ENCODE results near the gene ZDHHC13. TPM values are rescaled to one million over a fixed set of nuclear protein-coding genes. Genes with fewer than 3 reads are reported as not detected.

The ZDHHC13 gene
- total and polyA plus RNA-seq, 9 of the 15 experiments (the other 6 are each of a cell fraction or from before 2014, with no cell fraction given): 4.7 to 18.6 (median 10.0) TPM

- TF ChIP-seq LEF1 (IDR thresholded peaks at IDR 0.05): no peak
- no peak for TF ChIP-seq SP1 (CRISPR knock-in tag; IDR thresholded peaks at IDR 0.05)
- no peak for TF ChIP-seq BCL6 (CRISPR knock-in tag; IDR thresholded peaks at IDR 0.05)
- no peak for TF ChIP-seq HSF4 (CRISPR knock-in tag; IDR thresholded peaks at IDR 0.05; ENCODE audit: borderline replicate concordance)
Observed at GRCh38 chr11:19089421-19089820, 27.5 kb upstream of the ZDHHC13 start (continued).

- POLR2A ChIA-PET: no interaction called here
- TF ChIP-seq ZBTB1 (CRISPR knock-in tag; IDR thresholded peaks at IDR 0.05; ENCODE audit: borderline replicate concordance, low read depth) (no peak), RBM39 (optimal IDR thresholded peaks at IDR 0.05; ENCODE audit: low read depth, low read length) (no peak), CHCHD3 (CRISPR knock-in tag; IDR thresholded peaks at IDR 0.05) (no peak), NR1H2 (CRISPR knock-in tag; IDR thresholded peaks at IDR 0.05) (no peak), KDM2B (CRISPR knock-in tag; IDR thresholded peaks at IDR 0.05) (no peak), MITF (IDR thresholded peaks at IDR 0.05) (no peak), ERF (CRISPR knock-in tag; IDR thresholded peaks at IDR 0.05) (no peak), TRIM25 (IDR thresholded peaks at IDR 0.05; ENCODE audit: borderline replicate concordance) (no peak)
Observed at GRCh38 chr11:19091366-19091765, 25.6 kb upstream of the ZDHHC13 start.

More at GRCh38 chr11:19091366-19091765, 25.6 kb upstream of the ZDHHC13 start:
- DNase-seq (ENCODE audit: extremely low read depth in 1 of 4, low spot score in 3 of 4) (no peak), FAIRE-seq (no peak), ATAC-seq (no peak)
- Histone ChIP-seq H3K79me2 (ENCODE audit: control insufficient read depth, insufficient read depth, low read length) (no peaks in the 10 kb centered on the region), H3K36me3 (ENCODE audit: control insufficient read depth, insufficient read depth, low read length) (no peaks in the 10 kb centered on the region), H3K4me1 (replicated peaks in 1 of 2; ENCODE audit: control insufficient read depth in 2 of 2, insufficient read depth in 2 of 2, low read length in 2 of 2) (no peaks in the 10 kb centered on the region), H3K4me2 (ENCODE audit: insufficient read depth, low read length) (no peak overlapping the region), H3K27ac (ENCODE audit: extremely low read depth, low read depth, low read length) (no peak overlapping the region), H3K27me3 (ENCODE audit: control insufficient read depth in 2 of 2, insufficient read depth in 2 of 2, low read length in 2 of 2) (peaks cover 0 to 16% of the 10 kb centered on the region in 2 experiments; a peak in 4 of 5 replicates), H3K9me1 (ENCODE audit: control insufficient read depth, insufficient read depth, low read length) (no peaks in the 10 kb centered on the region), H3K9me3 (replicated peaks; ENCODE audit: control insufficient read depth, insufficient read depth, low read depth, low read length) (no peaks in the 10 kb centered on the region), H3K4me3 (no peak overlapping the region), H2AFZ (ENCODE audit: low read depth, low read length) (no peak overlapping the region), H4K20me1 (replicated peaks; ENCODE audit: control insufficient read depth, insufficient read depth, low read length) (no peaks in the 10 kb centered on the region), H3K9ac (ENCODE audit: insufficient read depth in 1 of 2, low read depth in 2 of 2, low read length in 2 of 2) (no peak overlapping the region)
- BruUV-seq (replicated peaks): no TSS peak
- in situ Hi-C loops (cut with MboI): no loop called here
- WGBS (ENCODE audit: insufficient coverage, low coverage, missing lambda C conversion rate): 0% methylated on average over 1 of the region's 1 CpG
- intact Hi-C loops (cut with micrococcal nuclease): no loop called here
- CTCF ChIA-PET (ENCODE audit: low intra/inter-chr PET ratio): no interaction called here

Measured in K562 (cell line).